Heart left ventricle (tissue), 16 donors: ENCODE results near the gene KIF26A. TPM values are rescaled to one million over a fixed set of nuclear protein-coding genes. Genes with fewer than 3 reads are reported as not detected.

Source experiments
- ATAC-seq, 4 donors: fragments of 200-7000 bp; cut with Tn5 transposase; one replicate each; pipeline ENCODE4 v1.9.1; 2020 to 2022; ENCODE audit warnings: moderate library complexity in 4 of 4, mild to moderate bottlenecking in 3 of 4, moderate number of reproducible peaks in 1 of 4
- DNase-seq, 5 donors: peaks; one replicate each; pipeline ENCODE4 v3.0.0-alpha.2; 2020
- H3K27ac ChIP-seq, 12 donors: fragments of 200-600 bp; sonication (generic) in 4 of 12; one replicate each; pipeline versions ENCODE4 v1.5.0 to v1.8.0; 2016 to 2022; ENCODE audit warnings: mild to moderate bottlenecking in 2 of 12
- H3K27me3 ChIP-seq, 9 donors: fragments of 200-600 bp; sonication (generic) in 2 of 9; one replicate each; pipeline versions ENCODE4 v1.5.1 to v1.8.0; 2016 to 2022; ENCODE audit warnings: mild to moderate bottlenecking in 3 of 9
- H3K36me3 ChIP-seq, 9 donors: fragments of 200-600 bp; sonication (generic) in 2 of 9; one replicate each; pipeline versions ENCODE4 v1.5.0 to v1.8.0; 2018 to 2022; ENCODE audit warnings: mild to moderate bottlenecking in 2 of 9
- H3K4me1 ChIP-seq, 12 donors: fragments of 200-600 bp; sonication (generic) in 4 of 12; one replicate each; pipeline versions ENCODE4 v1.5.0 to v1.8.0; 2016 to 2022; ENCODE audit warnings: mild to moderate bottlenecking in 3 of 12
- H3K4me3 ChIP-seq, 12 donors: fragments of 200-600 bp; sonication (generic) in 4 of 12; one replicate each; pipeline versions ENCODE4 v1.5.0 to v1.8.0; 2017 to 2022; ENCODE audit warnings: mild to moderate bottlenecking in 9 of 12, moderate library complexity in 4 of 12
- H3K9me3 ChIP-seq, 12 donors: fragments of 200-600 bp; sonication (generic) in 4 of 12; one replicate each; pipeline versions ENCODE4 v1.5.0 to v1.8.0; 2016 to 2022; ENCODE audit warnings: mild to moderate bottlenecking in 1 of 12
- POLR2A ChIP-seq, 2 donors: fragments of 450-650 bp; IDR thresholded peaks; one replicate each; pipeline ENCODE4 v1.6.1; 2017; ENCODE audit warnings: antibody characterized with exemption in 2 of 2, mild to moderate bottlenecking in 2 of 2, moderate library complexity in 2 of 2
- WGBS, 4 donors: extraction: QIAGEN DNeasy Blood & Tissue Kit in 2 of 4; methylation state at CpG; one replicate each; pipeline versions ENCODE4 v1.1.5 to v1.1.7; 2013 to 2018; 5-methylcytosine and 5-hydroxymethylcytosine counted together
- intact Hi-C, 10 donors: fragments of 100-400 bp; cut with DNase I; formaldehyde crosslinking; loops; one replicate each; pipeline versions ENCODE4 v1.11.1 to v1.14.2; 2022
- polyA plus RNA-seq, 2 donors: library from polyadenylated mRNA; stranded (reverse); fragments of 200-250 nt; gene quantifications; one replicate each; pipeline ENCODE4 v1.2.3, GENCODE V29; 2013
- total RNA-seq, 9 donors: library from RNA; depleted of rRNA in 2 of 9; stranded (reverse); fragments of >200 nt in 2 of 9; fragmentation: NEBNext Ultra II Directional in 3 of 9; extraction: Animal tissue kit (Norgen Biotek cat#: 25700) in 3 of 9; gene quantifications; one replicate each; pipeline versions ENCODE4 v1.1.0 to v1.2.4, GENCODE V29; 2016 to 2023
- TF ChIP-seq, protein P1 (sequence below), 12 donors: fragments of 200-600 bp; sonication (generic) in 4 of 12; IDR thresholded peaks; one replicate each; pipeline versions ENCODE4 v1.5.0 to v1.8.0; 2018 to 2022; ENCODE audit warnings: antibody characterized with exemption in 12 of 12, mild to moderate bottlenecking in 5 of 12
- donor health status: ischemic (EF 13 %, LVEDD 7.1; RV severe dilation, severe dysfunction).
- donor health status: healthy with polysubstance abuse.
- donor health status: DM: no; HTN: yes; CAD: no.
- donor health status: DM: no; HTN: no; CAD: no.
- donor health status: ischemic (EF 25% LVEDD 6.9; RV normal size, moderate dysfunction).
- donor health status: ischemic (EF 25% LVEDD 5.7; RV mildly dilated, moderate dysfunction).
- donor health status: healthy.
- donor health status: DM: yes; HTN: yes; CAD: no.
- donor health status: ischemic (EF 35%, LVEDD 5.7; RV mildly dilated, moderate dysfunction).
- donor health status: nonischemic (EF 11% LVEDD 7.7; RV severe dilation, severe dysfunction).
- donor health status: DM: yes; HTN: yes; CAD: no.
- donor health status: PGD.
- donor health status: ischemic (EF 29% LVEDD 5.4; RV normal size, mild dysfunction).
- donor health status: nonischemic (EF 23%, LVEDD 6.1; RV moderate dilation, normal function).

The KIF26A gene
- total and polyA plus RNA-seq, 11 donors: 4.9 to 12.6 (median 7.8) TPM

DNA sequence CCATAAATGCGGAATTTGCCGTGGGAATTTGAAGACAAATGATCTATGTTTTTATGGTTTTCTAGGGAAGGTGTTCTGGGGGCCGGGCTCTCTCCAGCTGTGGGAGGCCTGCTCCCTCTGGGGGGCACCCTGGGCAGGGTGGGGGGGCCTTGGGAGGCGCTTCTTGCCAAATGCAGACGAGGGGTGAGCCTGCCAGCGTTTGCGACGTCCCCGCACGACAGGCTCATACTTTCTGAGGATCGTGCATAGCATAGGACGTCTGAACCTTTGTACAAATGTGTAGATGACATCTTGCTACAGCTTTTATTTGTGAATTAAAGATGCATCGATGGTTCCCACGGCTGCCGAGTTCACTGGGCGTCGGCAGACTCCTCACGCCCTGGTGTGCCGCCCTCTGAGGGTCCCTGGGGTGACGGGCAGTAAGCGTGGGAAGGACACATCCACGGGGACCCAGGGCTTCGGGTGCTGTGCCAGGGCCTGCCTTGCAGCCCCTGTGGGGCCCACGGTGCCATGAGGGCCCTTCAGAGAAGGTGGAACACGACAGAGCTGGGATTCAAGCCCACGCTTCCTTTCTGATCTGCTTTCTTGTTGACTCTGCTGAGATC, 42.3 kb downstream of the KIF26A start:
- no peak for TF ChIP-seq POLR2A (IDR thresholded peaks at IDR 0.05)
- TF ChIP-seq, protein P1, sequence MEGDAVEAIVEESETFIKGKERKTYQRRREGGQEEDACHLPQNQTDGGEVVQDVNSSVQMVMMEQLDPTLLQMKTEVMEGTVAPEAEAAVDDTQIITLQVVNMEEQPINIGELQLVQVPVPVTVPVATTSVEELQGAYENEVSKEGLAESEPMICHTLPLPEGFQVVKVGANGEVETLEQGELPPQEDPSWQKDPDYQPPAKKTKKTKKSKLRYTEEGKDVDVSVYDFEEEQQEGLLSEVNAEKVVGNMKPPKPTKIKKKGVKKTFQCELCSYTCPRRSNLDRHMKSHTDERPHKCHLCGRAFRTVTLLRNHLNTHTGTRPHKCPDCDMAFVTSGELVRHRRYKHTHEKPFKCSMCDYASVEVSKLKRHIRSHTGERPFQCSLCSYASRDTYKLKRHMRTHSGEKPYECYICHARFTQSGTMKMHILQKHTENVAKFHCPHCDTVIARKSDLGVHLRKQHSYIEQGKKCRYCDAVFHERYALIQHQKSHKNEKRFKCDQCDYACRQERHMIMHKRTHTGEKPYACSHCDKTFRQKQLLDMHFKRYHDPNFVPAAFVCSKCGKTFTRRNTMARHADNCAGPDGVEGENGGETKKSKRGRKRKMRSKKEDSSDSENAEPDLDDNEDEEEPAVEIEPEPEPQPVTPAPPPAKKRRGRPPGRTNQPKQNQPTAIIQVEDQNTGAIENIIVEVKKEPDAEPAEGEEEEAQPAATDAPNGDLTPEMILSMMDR (IDR thresholded peaks at IDR 0.05): no peak
- no peak overlapping the region for H3K27ac ChIP-seq
- ATAC-seq (no peak), DNase-seq (no peak)
- peaks cover 0 to 32% (median 14%) of the 10 kb centered on the region in 12 donors for H3K4me1 ChIP-seq
- H3K9me3 ChIP-seq: no peaks in the 10 kb centered on the region
- no peak overlapping the region for H3K4me3 ChIP-seq
- intact Hi-C loops: no loop called here
- 75 to 90% (median 81%) methylated on average over 20 to 26 of the region's 26 CpGs for WGBS, 4 donors
- peaks cover 0 to 14% (median 0%) of the 10 kb centered on the region in 9 donors for H3K36me3 ChIP-seq
- no peaks in the 10 kb centered on the region for H3K27me3 ChIP-seq

DNA sequence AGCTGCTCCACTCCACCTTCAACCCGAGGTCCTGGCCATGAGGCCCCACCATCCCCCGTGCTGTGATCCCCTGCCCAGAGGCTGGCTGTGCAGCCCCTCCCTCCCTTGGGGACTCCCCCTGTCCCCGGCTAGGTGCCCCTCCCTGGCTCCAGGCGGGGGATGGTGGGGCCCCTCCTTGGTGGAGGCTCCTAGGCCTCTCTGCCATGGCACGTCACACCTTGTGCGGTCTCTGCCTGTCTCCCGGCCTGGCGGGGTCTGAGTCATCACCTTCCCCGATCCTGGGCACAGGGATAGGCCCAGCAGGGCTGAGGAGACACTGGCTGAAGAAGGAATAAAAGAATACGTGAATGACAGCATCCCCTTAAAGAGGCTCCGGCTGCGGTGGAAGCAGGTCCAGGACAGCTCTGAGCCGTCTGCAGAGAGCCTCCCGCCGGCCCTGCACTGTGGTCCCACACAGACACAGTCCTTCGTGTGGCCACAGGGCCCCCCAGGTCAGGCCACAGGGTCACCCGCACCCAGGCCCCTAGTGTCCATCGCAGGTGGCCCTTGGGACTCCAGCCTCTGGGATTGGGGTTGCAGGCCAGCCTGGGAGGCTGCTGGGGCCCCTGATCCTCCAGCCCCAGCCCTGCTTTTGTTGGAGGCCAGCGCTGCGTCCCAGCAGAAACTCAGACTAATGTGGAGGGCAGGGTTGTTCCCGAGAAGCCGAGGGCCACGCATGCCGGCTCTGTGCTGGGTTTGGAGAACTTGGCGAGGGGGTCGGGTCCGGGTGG, 43.6 kb downstream of the KIF26A start:
- Histone ChIP-seq H3K36me3 (peaks cover 0 to 6% (median 0%) of the 10 kb centered on the region in 9 donors), H3K4me3 (no peak overlapping the region), H3K27me3 (no peaks in the 10 kb centered on the region), H3K27ac (no peak overlapping the region), H3K4me1 (peaks cover 0 to 32% (median 15%) of the 10 kb centered on the region in 12 donors), H3K9me3 (no peaks in the 10 kb centered on the region)
- no peak for ATAC-seq
- no peak for TF ChIP-seq POLR2A (IDR thresholded peaks at IDR 0.05)
- TF ChIP-seq, protein P1 (IDR thresholded peaks at IDR 0.05): no peak
- intact Hi-C loops: no loop called here
- no peak for DNase-seq
- 80 to 86% (median 84%) methylated on average over 17 to 27 of the region's 27 CpGs for WGBS, 4 donors

DNA sequence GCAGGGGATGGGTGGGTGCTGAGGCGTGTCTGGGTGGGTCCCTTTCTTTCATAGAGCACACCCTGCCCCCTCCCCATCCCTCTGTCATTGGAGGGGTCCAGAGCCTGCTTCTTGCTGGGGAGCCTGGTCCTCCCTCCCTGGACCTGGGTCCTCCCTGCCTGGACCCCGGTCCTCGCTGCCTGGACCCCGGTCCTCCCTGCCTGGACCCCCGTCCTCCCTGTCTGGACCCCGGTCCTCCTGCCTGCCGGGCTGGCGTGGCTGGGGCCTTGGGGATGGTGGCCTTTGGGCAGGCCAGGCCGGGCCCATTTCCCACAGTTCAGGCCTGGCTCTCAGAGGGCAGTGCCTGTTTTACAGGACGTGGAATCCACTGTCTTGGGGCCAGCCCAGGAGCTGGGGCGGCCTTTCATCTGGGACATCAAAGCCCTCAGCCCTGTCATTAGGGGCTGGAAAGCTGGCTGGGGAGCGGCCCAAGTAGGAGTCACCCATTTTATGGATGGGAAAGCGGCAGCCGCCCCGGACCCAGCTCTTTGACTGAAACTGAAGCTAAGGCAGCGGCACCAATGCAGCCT, 44.6 kb downstream of the KIF26A start:
- DNase-seq (no peak), ATAC-seq (no peak)
- H3K27ac ChIP-seq: no peak overlapping the region
- peaks cover 0 to 2% (median 0%) of the 10 kb centered on the region in 9 donors for H3K36me3 ChIP-seq
- 93 to 100% (median 94%) methylated on average over 5 to 16 of the region's 16 CpGs for WGBS, 4 donors
- intact Hi-C loops: no loop called here
- H3K27me3 ChIP-seq: no peaks in the 10 kb centered on the region
- H3K9me3 ChIP-seq: no peaks in the 10 kb centered on the region
- no peak for TF ChIP-seq POLR2A (IDR thresholded peaks at IDR 0.05)
- TF ChIP-seq, protein P1 (IDR thresholded peaks at IDR 0.05): no peak
- H3K4me3 ChIP-seq: no peak overlapping the region
- peaks cover 0 to 35% (median 16%) of the 10 kb centered on the region in 12 donors for H3K4me1 ChIP-seq

DNA sequence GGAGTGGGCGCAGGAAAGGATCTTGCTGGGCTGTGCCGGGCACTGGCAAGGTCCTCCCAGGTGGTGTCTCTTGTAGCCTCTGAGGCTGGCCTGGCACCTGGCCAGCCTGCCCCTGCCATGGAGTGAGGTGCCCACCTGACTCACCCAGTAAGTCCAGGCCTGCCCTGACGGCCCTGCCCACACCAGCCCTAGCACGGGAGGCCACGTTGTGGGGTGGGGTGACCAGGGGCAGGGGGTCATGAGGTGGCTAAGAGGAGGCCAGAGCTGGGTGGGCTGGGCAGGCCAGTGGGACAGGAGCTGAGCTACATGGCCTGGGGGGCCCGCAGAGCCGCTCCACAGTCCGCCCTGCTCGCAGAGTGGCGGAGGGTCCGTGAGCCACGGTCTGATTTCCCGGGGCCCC, 45.4 kb downstream of the KIF26A start:
- H3K27ac ChIP-seq: peak overlapping the region in 6 of 12 donors; percentile 25 to 85 (median 78)
- intact Hi-C loops: loop anchor here in 1 of 10 donors (2.0 kb wide), 1 partner anchor 45 kb away; the partner anchor contains the start of gene KIF26A
- 80 to 86% (median 82%) methylated on average over 5 to 13 of the region's 13 CpGs for WGBS, 4 donors

More for the DNA sequence above, 45.4 kb downstream of the KIF26A start:
- Histone ChIP-seq H3K36me3 (no peaks in the 10 kb centered on the region), H3K4me1 (peaks cover 0 to 37% (median 10%) of the 10 kb centered on the region in 12 donors), H3K27me3 (no peaks in the 10 kb centered on the region), H3K9me3 (no peaks in the 10 kb centered on the region), H3K4me3 (no peak overlapping the region)
- TF ChIP-seq, protein P1 (IDR thresholded peaks at IDR 0.05): no peak
- TF ChIP-seq POLR2A (IDR thresholded peaks at IDR 0.05): no peak
- no peak for ATAC-seq
- no peak for DNase-seq
